CD4-positive, CD25-positive, alpha-beta regulatory T cell (primary cell): Measurements from ENCODE around the gene ABI1. TPM values are rescaled to one million over a fixed set of nuclear protein-coding genes. Genes with fewer than 3 reads are reported as not detected.
A peak's percentile ranks its signal among the peaks of the same experiment; 100 is the strongest.

ENCODE experiments used
- ATAC-seq, 2 donors: fragments of 150-1000 bp; cut with Tn5 transposase; one replicate each; pipeline ENCODE4 v1.10.0; 2021; ENCODE audit warnings: low read depth in 2 of 2, moderate number of reproducible peaks in 2 of 2, moderate library complexity in 1 of 2
- DNase-seq, 3 donors: peaks; one replicate each; pipeline versions ENCODE4 v3.0.0 to v3.0.0-alpha.2; 2012 to 2022; ENCODE audit warnings: mixed read lengths in 1 of 3
- H3K27ac ChIP-seq: one replicate; pipeline ENCODE4 v1.7.0; 2013; ENCODE audit warnings: mild to moderate bottlenecking, low read length; ENCODE audit not compliant: insufficient read depth, poor library complexity, severe bottlenecking
- H3K27me3 ChIP-seq: one replicate; pipeline ENCODE4 v1.7.0; 2013; ENCODE audit warnings: low read length; ENCODE audit not compliant: control insufficient read depth, insufficient read depth
- H3K36me3 ChIP-seq: one replicate; pipeline ENCODE4 v1.7.0; 2013; ENCODE audit warnings: mild to moderate bottlenecking, low read length, moderate library complexity; ENCODE audit not compliant: control insufficient read depth, insufficient read depth
- H3K4me1 ChIP-seq: 2 replicates; pipeline ENCODE4 v1.7.0; 2013; ENCODE audit warnings: mild to moderate bottlenecking, low read length; ENCODE audit not compliant: insufficient read depth, control insufficient read depth, poor library complexity, severe bottlenecking
- H3K4me3 ChIP-seq: one replicate; pipeline ENCODE4 v1.7.0; 2013; ENCODE audit warnings: low read depth, mild to moderate bottlenecking, low read length, moderate library complexity
- H3K9me3 ChIP-seq, 2 experiments: 1 replicate in 1 of 2; 2 replicates in 1 of 2; pipeline ENCODE4 v1.7.0; 2013; ENCODE audit warnings: low read length in 2 of 2, mild to moderate bottlenecking in 1 of 2, moderate library complexity in 1 of 2; ENCODE audit not compliant: control insufficient read depth in 2 of 2
- H3K27ac Mint-ChIP-seq, 3 donors: one replicate each; pipeline ENCODE4 v1.8.0; 2020 to 2022; ENCODE audit warnings: mild to moderate bottlenecking in 3 of 3, mixed read lengths in 3 of 3, moderate library complexity in 2 of 3
- H3K27me3 Mint-ChIP-seq: one replicate; pipeline ENCODE4 v1.8.0; 2022; ENCODE audit warnings: mild to moderate bottlenecking, mixed read lengths
- H3K36me3 Mint-ChIP-seq: one replicate; pipeline ENCODE4 v1.8.0; 2020; ENCODE audit warnings: mixed read lengths
- H3K4me1 Mint-ChIP-seq, 4 donors: one replicate each; pipeline ENCODE4 v1.8.0; 2020 to 2022; ENCODE audit warnings: mixed read lengths in 4 of 4, mild to moderate bottlenecking in 1 of 4
- H3K4me3 Mint-ChIP-seq, 4 donors: one replicate each; pipeline ENCODE4 v1.8.0; 2020 to 2022; ENCODE audit warnings: mild to moderate bottlenecking in 4 of 4, mixed read lengths in 4 of 4, moderate library complexity in 3 of 4
- H3K9me3 Mint-ChIP-seq, 7 donors: one replicate each; pipeline ENCODE4 v1.8.0; 2020 to 2022; ENCODE audit warnings: mixed read lengths in 7 of 7, mild to moderate bottlenecking in 3 of 7, moderate library complexity in 2 of 7
- polyA plus RNA-seq, 4 donors: library from polyadenylated mRNA; unstranded; fragments of 300-500 nt; fragmentation: Illumina TruSeq; gene quantifications; one replicate each; pipeline ENCODE4 v1.2.3, GENCODE V29; 2021
- total RNA-seq: library from RNA; stranded (reverse); gene quantifications from one replicate; pipeline ENCODE4 v1.2.3, GENCODE V29; 2022

The ABI1 gene
- total and polyA plus RNA-seq, 5 donors from 2014 or later: 94.0 to 123 (median 97.9) TPM

- Mint-ChIP-seq H3K27me3 (no peaks in the 10 kb centered on the region), H3K27ac (peak overlapping the region in 2 of 3 donors; percentile 34 to 62), H3K4me1 (peaks cover 30 to 59% (median 43%) of the 10 kb centered on the region in 4 donors), H3K4me3 (no peak overlapping the region), H3K9me3 (peaks cover 0 to 2% (median 0%) of the 10 kb centered on the region in 7 donors), H3K36me3 (peaks cover 32% of the 10 kb centered on the region)
- no peak overlapping the region for H3K4me3 ChIP-seq
- H3K4me1 ChIP-seq: peaks cover 18% of the 10 kb centered on the region
- peak overlapping the region; percentile 9 for H3K27ac ChIP-seq
- no peaks in the 10 kb centered on the region for H3K9me3 ChIP-seq
- no peak for DNase-seq
- ATAC-seq: no peak
- H3K27me3 ChIP-seq: no peaks in the 10 kb centered on the region
- H3K36me3 ChIP-seq: peaks cover 22% of the 10 kb centered on the region
These were observed 117.7 kb downstream of the ABI1 start for GRCh38 chr10:26743091-26743490.

GRCh38 chr10:26741368-26741767, 119.4 kb downstream of the ABI1 start:
- peaks cover 32% of the 10 kb centered on the region for H3K36me3 Mint-ChIP-seq
- peak overlapping the region; percentile 76 to 90 (median 90) for H3K27ac Mint-ChIP-seq
- DNase-seq (no peak), ATAC-seq (no peak)
- Histone ChIP-seq H3K9me3 (no peaks in the 10 kb centered on the region), H3K27ac (no peak overlapping the region), H3K27me3 (no peaks in the 10 kb centered on the region), H3K4me3 (no peak overlapping the region), H3K4me1 (peaks cover 29% of the 10 kb centered on the region), H3K36me3 (peaks cover 16% of the 10 kb centered on the region)
- H3K4me1 Mint-ChIP-seq: peaks cover 31 to 64% (median 50%) of the 10 kb centered on the region in 4 donors
- H3K4me3 Mint-ChIP-seq: no peak overlapping the region
- H3K9me3 Mint-ChIP-seq: peaks cover 0 to 2% (median 0%) of the 10 kb centered on the region in 7 donors
- no peaks in the 10 kb centered on the region for H3K27me3 Mint-ChIP-seq

GRCh38 chr10:26739071-26739631, 121.6 kb downstream of the ABI1 start:
- peaks cover 30% of the 10 kb centered on the region for H3K36me3 Mint-ChIP-seq
- Histone ChIP-seq H3K9me3 (no peaks in the 10 kb centered on the region), H3K4me3 (peak overlapping the region; percentile 53), H3K27ac (peak overlapping the region; percentile 81), H3K27me3 (no peaks in the 10 kb centered on the region), H3K4me1 (peaks cover 23% of the 10 kb centered on the region), H3K36me3 (peaks cover 15% of the 10 kb centered on the region)
- H3K9me3 Mint-ChIP-seq: peaks cover 0 to 2% (median 0%) of the 10 kb centered on the region in 7 donors
- ATAC-seq (peak; percentile 28 to 45), DNase-seq (peak in 2 of 3 donors; percentile 54 to 74)
- H3K27me3 Mint-ChIP-seq: no peaks in the 10 kb centered on the region
- peak overlapping the region; percentile 58 to 77 (median 71) for H3K4me3 Mint-ChIP-seq
- H3K4me1 Mint-ChIP-seq: peaks cover 26 to 58% (median 42%) of the 10 kb centered on the region in 4 donors
- peak overlapping the region; percentile 90 to 95 (median 93) for H3K27ac Mint-ChIP-seq

- peak in 1 of 2 donors; percentile 28 for ATAC-seq
- Mint-ChIP-seq H3K27me3 (no peaks in the 10 kb centered on the region), H3K4me1 (peaks cover 26 to 54% (median 40%) of the 10 kb centered on the region in 4 donors), H3K4me3 (peak overlapping the region; percentile 3 to 35 (median 24)), H3K9me3 (peaks cover 0 to 2% (median 0%) of the 10 kb centered on the region in 7 donors), H3K36me3 (peaks cover 28% of the 10 kb centered on the region), H3K27ac (peak overlapping the region; percentile 90 to 95 (median 93))
- Histone ChIP-seq H3K27me3 (no peaks in the 10 kb centered on the region), H3K4me3 (peak overlapping the region; percentile 53), H3K36me3 (peaks cover 9% of the 10 kb centered on the region), H3K27ac (peak overlapping the region; percentile 81), H3K9me3 (no peaks in the 10 kb centered on the region), H3K4me1 (peaks cover 23% of the 10 kb centered on the region)
- peak; percentile 23 to 57 (median 29) for DNase-seq
These were observed 122.4 kb downstream of the ABI1 start for GRCh38 chr10:26738301-26738911.

- ATAC-seq: peak; percentile 52
- Histone ChIP-seq H3K4me3 (peak overlapping the region; percentile 53), H3K4me1 (peaks cover 23% of the 10 kb centered on the region), H3K27me3 (no peaks in the 10 kb centered on the region), H3K9me3 (no peaks in the 10 kb centered on the region), H3K27ac (peak overlapping the region; percentile 81), H3K36me3 (peaks cover 10% of the 10 kb centered on the region)
- peak; percentile 23 to 70 (median 40) for DNase-seq
- H3K4me1 Mint-ChIP-seq: peaks cover 19 to 54% (median 39%) of the 10 kb centered on the region in 4 donors
- peaks cover 0 to 2% (median 0%) of the 10 kb centered on the region in 7 donors for H3K9me3 Mint-ChIP-seq
- peak overlapping the region; percentile 3 to 35 (median 24) for H3K4me3 Mint-ChIP-seq
- peaks cover 26% of the 10 kb centered on the region for H3K36me3 Mint-ChIP-seq
- peak overlapping the region; percentile 32 to 93 (median 90) for H3K27ac Mint-ChIP-seq
- no peaks in the 10 kb centered on the region for H3K27me3 Mint-ChIP-seq
These were observed 123.0 kb downstream of the ABI1 start for GRCh38 chr10:26737730-26738129.

GRCh38 chr10:26735435-26735834, 125.3 kb downstream of the ABI1 start:
- Mint-ChIP-seq H3K4me1 (peaks cover 12 to 42% (median 29%) of the 10 kb centered on the region in 4 donors), H3K27me3 (no peaks in the 10 kb centered on the region), H3K9me3 (no peaks in the 10 kb centered on the region), H3K36me3 (peaks cover 24% of the 10 kb centered on the region), H3K4me3 (no peak overlapping the region), H3K27ac (peak overlapping the region in 1 of 3 donors; percentile 67)
- peaks cover 8% of the 10 kb centered on the region for H3K36me3 ChIP-seq
- H3K4me1 ChIP-seq: peaks cover 23% of the 10 kb centered on the region
- H3K4me3 ChIP-seq: no peak overlapping the region
- no peak overlapping the region for H3K27ac ChIP-seq
- DNase-seq: no peak
- H3K9me3 ChIP-seq: no peaks in the 10 kb centered on the region
- ATAC-seq: no peak
- no peaks in the 10 kb centered on the region for H3K27me3 ChIP-seq

GRCh38 chr10:26733750-26734568, 126.8 kb downstream of the ABI1 start:
- peaks cover 18% of the 10 kb centered on the region for H3K36me3 Mint-ChIP-seq
- peaks cover 1 to 27% (median 17%) of the 10 kb centered on the region in 4 donors for H3K4me1 Mint-ChIP-seq
- no peaks in the 10 kb centered on the region for H3K27me3 Mint-ChIP-seq
- H3K4me3 ChIP-seq: no peak overlapping the region
- ATAC-seq (no peak), DNase-seq (no peak)
- no peaks in the 10 kb centered on the region for H3K9me3 ChIP-seq
- peak overlapping the region in 1 of 4 donors; percentile 45 for H3K4me3 Mint-ChIP-seq
- peak overlapping the region in 1 of 3 donors; percentile 65 for H3K27ac Mint-ChIP-seq
- no peaks in the 10 kb centered on the region for H3K9me3 Mint-ChIP-seq
- peaks cover 20% of the 10 kb centered on the region for H3K4me1 ChIP-seq
- no peaks in the 10 kb centered on the region for H3K27me3 ChIP-seq
- peaks cover 8% of the 10 kb centered on the region for H3K36me3 ChIP-seq
- no peak overlapping the region for H3K27ac ChIP-seq
